B cell (primary cell): Measurements from ENCODE around the gene SWI5. TPM values are rescaled to one million over a fixed set of nuclear protein-coding genes. Genes with fewer than 3 reads are reported as not detected.

ENCODE experiments used
- ATAC-seq: fragments of 200-7000 bp; cut with Tn5 transposase; one replicate; pipeline ENCODE4 v1.10.0; 2021; ENCODE audit warnings: low read depth, mild to moderate bottlenecking, moderate number of reproducible peaks, moderate library complexity
- CTCF ChIA-PET: fragments of 350-600 bp; sonication (Branson Sonifier 250); formaldehyde crosslinking; loops from one replicate; lab custom pipeline; 2021; ENCODE audit warnings: antibody characterized with exemption, inconsistent platforms; lab: Charles Lee
- POLR2A ChIA-PET: fragments of 350-600 bp; sonication (Branson Sonifier 250); formaldehyde crosslinking; loops from one replicate; lab custom pipeline; 2021; ENCODE audit warnings: antibody characterized with exemption; lab: Charles Lee
- DNase-seq: peaks from one replicate; pipeline ENCODE4 v3.0.0; 2013
- H2AFZ ChIP-seq: 2 replicates; pipeline ENCODE4 v1.6.1; 2012; ENCODE audit warnings: mild to moderate bottlenecking, low read depth, low read length; ENCODE audit not compliant: insufficient read depth, poor library complexity, severe bottlenecking
- H3K27ac ChIP-seq, 2 donors: 1 replicate in 1 of 2; 2 replicates in 1 of 2; pipeline ENCODE4 v1.5.1; 2012 to 2013; ENCODE audit warnings: low read length in 2 of 2, mild to moderate bottlenecking in 2 of 2, moderate library complexity in 1 of 2
- H3K27me3 ChIP-seq, 4 experiments: fragments of 200-600 bp in 1 of 4; sonication (generic) in 1 of 4; replicated peaks in 1 of 4; 1 replicate in 2 of 4; 2 replicates in 2 of 4; pipeline versions ENCODE4 v1.6.1 to v1.7.0; 2013 to 2016; ENCODE audit warnings: low read length in 3 of 4, mild to moderate bottlenecking in 2 of 4, mixed read lengths in 1 of 4, moderate library complexity in 1 of 4; ENCODE audit not compliant: insufficient read depth in 4 of 4, control insufficient read depth in 3 of 4; ENCODE audit errors: control extremely low read depth in 1 of 4
- H3K36me3 ChIP-seq, 2 experiments: replicated peaks in 1 of 2; 1 replicate in 1 of 2; 2 replicates in 1 of 2; pipeline versions ENCODE4 v1.6.1 to v1.7.1; 2013; ENCODE audit warnings: low read length in 1 of 2; ENCODE audit not compliant: insufficient read depth in 2 of 2, control insufficient read depth in 1 of 2; ENCODE audit errors: control extremely low read depth in 1 of 2, extremely low read depth in 1 of 2
- H3K4me1 ChIP-seq, 2 donors: fragments of 200-600 bp in 1 of 2; sonication (generic) in 1 of 2; 1 replicate in 1 of 2; 2 replicates in 1 of 2; pipeline versions ENCODE4 v1.5.1 to v1.6.1; 2013 to 2017; ENCODE audit warnings: low read length in 2 of 2; ENCODE audit not compliant: control insufficient read depth in 2 of 2, insufficient read depth in 2 of 2
- H3K4me2 ChIP-seq: replicated peaks from 2 replicates; pipeline ENCODE3; 2012; ENCODE audit warnings: mild to moderate bottlenecking, low read depth, low read length; ENCODE audit not compliant: poor library complexity, severe bottlenecking
- H3K4me3 ChIP-seq, 5 experiments: fragments of 200-600 bp in 1 of 5; sonication (generic) in 1 of 5; 1 replicate in 3 of 5; 2 replicates in 2 of 5; pipeline versions ENCODE4 v1.5.1 to v1.7.0; 2011 to 2016; ENCODE audit warnings: low read length in 4 of 5, mild to moderate bottlenecking in 4 of 5, low read depth in 2 of 5, control low read depth in 1 of 5, moderate library complexity in 1 of 5; ENCODE audit not compliant: insufficient read depth in 1 of 5; ENCODE audit errors: control extremely low read depth in 1 of 5, extremely low read depth in 1 of 5
- H3K79me2 ChIP-seq: fragments of 200-600 bp; sonication (generic); one replicate; pipeline ENCODE4 v1.6.0; 2016; ENCODE audit warnings: low read length; ENCODE audit not compliant: control insufficient read depth, insufficient read depth
- H3K9ac ChIP-seq: fragments of 200-600 bp; sonication (generic); 2 replicates; pipeline ENCODE4 v1.6.1; 2017; ENCODE audit warnings: mild to moderate bottlenecking, low read length, moderate library complexity
- H3K9me3 ChIP-seq, 3 donors: one replicate each; pipeline versions ENCODE4 v1.6.1 to v1.7.1; 2013; ENCODE audit warnings: low read length in 2 of 3; ENCODE audit not compliant: control insufficient read depth in 2 of 3, insufficient read depth in 1 of 3; ENCODE audit errors: control extremely low read depth in 1 of 3
- H4K20me1 ChIP-seq: 2 replicates; pipeline ENCODE4 v1.6.0; 2012; ENCODE audit warnings: mild to moderate bottlenecking, low read length; ENCODE audit not compliant: insufficient read depth, control insufficient read depth, poor library complexity, severe bottlenecking
- H3K27ac Mint-ChIP-seq: one replicate; pipeline ENCODE4 v1.8.0; 2021; ENCODE audit warnings: mixed read lengths
- H3K27me3 Mint-ChIP-seq: one replicate; pipeline ENCODE4 v1.8.0; 2021; ENCODE audit warnings: mixed read lengths
- H3K4me1 Mint-ChIP-seq: one replicate; pipeline ENCODE4 v1.8.0; 2021; ENCODE audit warnings: mixed read lengths
- H3K4me3 Mint-ChIP-seq: one replicate; pipeline ENCODE4 v1.8.0; 2021; ENCODE audit warnings: mixed read lengths
- H3K9me3 Mint-ChIP-seq: one replicate; pipeline ENCODE4 v1.8.0; 2022; ENCODE audit warnings: mixed read lengths; ENCODE audit not compliant: insufficient read depth
- EZH2 ChIP-seq: IDR thresholded peaks from 2 replicates; pipeline ENCODE4 v1.6.1; 2012; ENCODE audit warnings: borderline replicate concordance, low read depth, mild to moderate bottlenecking, moderate library complexity, low read length; ENCODE audit not compliant: insufficient read depth, poor library complexity, severe bottlenecking
- WGBS: methylation state at CpG from one replicate; pipeline ENCODE4 v1.1.5; 2013; ENCODE audit warnings: missing lambda C conversion rate; ENCODE audit not compliant: insufficient coverage; 5-methylcytosine and 5-hydroxymethylcytosine counted together
- intact Hi-C: fragments of 100-400 bp; cut with micrococcal nuclease; formaldehyde crosslinking; loops from one replicate; pipeline ENCODE4 v1.10.0; 2022
- polyA plus RNA-seq: library from polyadenylated mRNA; depleted of rRNA; stranded (reverse); fragments of >200 nt; gene quantifications from 2 replicates; pipeline ENCODE4 v1.2.3, GENCODE V29; 2012
- total RNA-seq, 2 donors: library from RNA; stranded (reverse); fragments of 120-200 nt in 1 of 2; gene quantifications; 1 replicate in 1 of 2; 2 replicates in 1 of 2; pipeline versions ENCODE4 v1.2.3 to v1.2.4, GENCODE V29; 2013 to 2022
- TF ChIP-seq, protein P1 (sequence below): fragments of 200-600 bp; IDR thresholded peaks from one replicate; pipeline ENCODE4 v1.8.0; 2022; ENCODE audit warnings: antibody characterized with exemption, mild to moderate bottlenecking

Gene SWI5
- total and polyA plus RNA-seq, 2 donors (not counting 1 experiment from before 2014, with no cell fraction given): 8.6 to 23.3 TPM

DNA sequence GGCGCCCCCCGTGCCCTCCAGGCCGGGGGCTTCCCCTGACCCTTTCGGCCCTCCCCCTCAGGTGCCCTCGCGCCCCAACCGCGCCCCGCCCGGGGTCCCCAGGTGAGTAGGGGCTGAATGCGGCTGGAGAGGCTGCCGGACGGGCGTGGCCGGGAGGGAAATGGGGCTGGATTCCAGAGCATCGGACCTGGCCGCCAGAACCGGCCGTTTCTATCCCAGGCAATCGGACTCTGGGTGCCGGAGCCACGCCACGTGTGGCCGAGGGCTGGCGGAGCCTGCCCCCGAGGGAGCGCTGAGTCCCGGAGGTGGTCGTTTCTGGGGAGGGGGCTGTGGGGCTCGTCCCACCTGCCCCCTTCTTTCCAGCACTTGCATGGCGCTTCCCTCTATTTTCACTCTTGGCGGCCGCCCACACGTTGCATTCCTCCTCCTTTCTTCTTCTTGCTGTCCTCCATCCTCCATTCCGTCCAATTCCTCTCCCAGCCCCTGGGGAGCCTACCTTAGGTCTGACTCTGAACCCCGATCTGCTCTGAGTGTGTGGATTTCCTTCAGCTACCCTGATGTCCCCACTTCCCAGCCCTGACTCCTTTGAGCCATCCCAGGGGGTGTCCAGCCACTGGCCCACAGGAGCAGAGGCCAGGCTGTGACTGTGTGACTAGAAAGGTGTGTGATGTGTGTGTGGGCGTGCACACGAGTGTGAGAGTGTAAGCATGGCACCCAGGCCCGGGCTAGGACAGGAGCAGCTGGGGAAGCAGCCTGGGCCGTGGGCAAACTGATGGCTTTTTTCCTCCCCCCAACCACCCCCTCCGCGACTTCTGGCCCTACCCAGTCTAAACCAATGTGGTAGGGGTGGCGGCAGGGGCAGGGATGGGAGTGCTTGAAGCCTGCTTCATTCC lies 25.0 kb upstream of the SWI5 start:
- Histone ChIP-seq H3K27me3 (peaks cover 0 to 4% (median 0%) of the 10 kb centered on the region in 4 experiments), H3K79me2 (no peaks in the 10 kb centered on the region), H3K4me2 (peak overlapping the region; percentile 99), H2AFZ (peak overlapping the region; percentile 72), H3K4me1 (peaks cover 10 to 26% of the 10 kb centered on the region in 2 donors), H3K4me3 (peak overlapping the region in 4 of 5 experiments; percentile 37 to 74 (median 52)), H3K36me3 (no peaks in the 10 kb centered on the region), H3K9ac (peak overlapping the region; percentile 72), H3K9me3 (no peaks in the 10 kb centered on the region), H3K27ac (no peak overlapping the region), H4K20me1 (no peaks in the 10 kb centered on the region)
- TF ChIP-seq EZH2: no peak
- TF ChIP-seq, protein P1, sequence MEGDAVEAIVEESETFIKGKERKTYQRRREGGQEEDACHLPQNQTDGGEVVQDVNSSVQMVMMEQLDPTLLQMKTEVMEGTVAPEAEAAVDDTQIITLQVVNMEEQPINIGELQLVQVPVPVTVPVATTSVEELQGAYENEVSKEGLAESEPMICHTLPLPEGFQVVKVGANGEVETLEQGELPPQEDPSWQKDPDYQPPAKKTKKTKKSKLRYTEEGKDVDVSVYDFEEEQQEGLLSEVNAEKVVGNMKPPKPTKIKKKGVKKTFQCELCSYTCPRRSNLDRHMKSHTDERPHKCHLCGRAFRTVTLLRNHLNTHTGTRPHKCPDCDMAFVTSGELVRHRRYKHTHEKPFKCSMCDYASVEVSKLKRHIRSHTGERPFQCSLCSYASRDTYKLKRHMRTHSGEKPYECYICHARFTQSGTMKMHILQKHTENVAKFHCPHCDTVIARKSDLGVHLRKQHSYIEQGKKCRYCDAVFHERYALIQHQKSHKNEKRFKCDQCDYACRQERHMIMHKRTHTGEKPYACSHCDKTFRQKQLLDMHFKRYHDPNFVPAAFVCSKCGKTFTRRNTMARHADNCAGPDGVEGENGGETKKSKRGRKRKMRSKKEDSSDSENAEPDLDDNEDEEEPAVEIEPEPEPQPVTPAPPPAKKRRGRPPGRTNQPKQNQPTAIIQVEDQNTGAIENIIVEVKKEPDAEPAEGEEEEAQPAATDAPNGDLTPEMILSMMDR: no peak
- Mint-ChIP-seq H3K27me3 (peaks cover 13% of the 10 kb centered on the region), H3K4me3 (peak overlapping the region; percentile 85), H3K4me1 (peaks cover 30% of the 10 kb centered on the region), H3K27ac (peak overlapping the region; percentile 5), H3K9me3 (no peaks in the 10 kb centered on the region)
- intact Hi-C loops: loop anchor here (1.0 to 5.0 kb wide), 7 partner anchors 25 to 631 kb away; partner anchors contain the start of genes CIZ1, COQ4, DNM1 and GOLGA2
- peak; percentile 26 for DNase-seq
- WGBS: 14% methylated on average over 31 of the region's 43 CpGs
- no peak for ATAC-seq
- POLR2A ChIA-PET: interaction anchor here (0.6 to 1.3 kb wide), 3 partner anchors 25 to 1373 kb away, joined by 4 to 5 read pairs (median 4); partner anchors contain the start of genes GOLGA2 and SWI5
- CTCF ChIA-PET: interaction anchor here (0.5 to 1.3 kb wide), 7 partner anchors 10 to 1487 kb away, joined by 3 to 5 read pairs (median 3); partner anchors contain the start of genes DNM1, GOLGA2 and SWI5
